ENCODE results near the gene LCN6.
A peak's percentile ranks its signal among the peaks of the same experiment; 100 is the strongest.

LCN6 gene

DNA sequence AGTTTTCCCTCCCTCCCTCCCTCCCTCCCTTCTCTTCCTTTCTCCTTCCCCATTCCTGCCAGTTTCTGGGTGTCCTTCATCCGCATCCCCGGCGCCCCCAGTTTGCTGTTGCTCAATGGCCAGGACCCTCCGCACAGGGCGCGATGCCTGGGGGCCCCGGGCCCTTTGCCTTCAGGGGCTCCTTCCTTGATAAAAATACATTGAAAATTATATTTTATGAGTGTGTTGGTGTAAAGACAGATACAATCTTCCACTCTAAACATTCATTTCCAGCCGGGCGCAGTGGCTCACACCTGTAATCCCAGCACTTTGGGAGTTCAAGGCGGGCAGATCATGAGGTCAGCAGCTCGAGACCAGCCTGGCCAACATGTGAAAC is 53.5 kb downstream of the LCN6 start:
- Histone ChIP-seq H3K36me3 (ENCODE audit: control insufficient read depth in 1 of 2, insufficient read depth in 2 of 2, low read length in 2 of 2) (no peaks in the 10 kb centered on the region), H3K27ac (ENCODE audit: low read depth, low read length) (peak overlapping the region; percentile 20), H3K9ac (ENCODE audit: low read depth in 1 of 2, low read length in 2 of 2) (no peak overlapping the region), H3K4me3 (ENCODE audit: low read depth in 1 of 2, low read length in 2 of 2) (no peak overlapping the region), H3K9me3 (ENCODE audit: control insufficient read depth in 1 of 2, low read length in 2 of 2) (no peaks in the 10 kb centered on the region), H3K4me1 (ENCODE audit: control insufficient read depth in 1 of 2, insufficient read depth in 2 of 2, low read length in 2 of 2) (peaks cover 39 to 52% of the 10 kb centered on the region in 2 donors), H3K27me3 (ENCODE audit: control insufficient read depth in 1 of 2, insufficient read depth in 2 of 2, low read length in 2 of 2) (no peaks in the 10 kb centered on the region)

DNA sequence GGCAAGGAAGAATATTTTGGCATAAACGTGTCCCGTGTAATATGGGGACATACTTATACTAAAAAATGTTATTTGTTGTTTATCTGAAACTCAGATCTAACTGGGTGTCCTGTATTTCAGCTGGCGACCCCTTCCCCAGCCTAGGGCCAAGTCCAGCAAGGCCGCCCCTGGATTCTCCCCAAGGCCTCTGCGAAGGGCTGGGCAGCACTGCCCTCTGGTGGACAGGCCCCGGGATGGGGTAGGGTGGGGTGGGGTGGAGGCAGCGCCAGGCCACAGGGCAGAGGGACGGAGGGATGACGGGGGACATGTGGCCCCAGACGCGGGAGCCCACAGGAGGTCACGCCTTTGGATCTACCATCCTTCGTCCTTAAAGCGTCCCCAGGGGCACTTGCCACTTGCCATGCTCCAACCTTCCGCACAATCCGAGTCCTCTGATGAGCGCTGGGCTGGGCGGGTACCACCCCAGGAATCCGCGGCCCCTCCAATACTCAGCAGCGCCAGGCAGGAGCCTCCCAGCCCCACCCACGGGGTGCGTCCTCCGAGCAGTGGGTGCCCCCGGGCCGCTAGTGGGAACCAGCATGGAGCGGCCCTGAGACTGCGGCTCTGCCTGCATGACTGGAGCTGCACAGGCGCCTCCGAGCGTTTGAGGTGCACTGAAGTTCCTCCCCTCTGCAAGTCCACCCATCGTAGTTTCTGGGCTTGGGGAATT is 54.0 kb downstream of the LCN6 start:
- peaks cover 40 to 54% of the 10 kb centered on the region in 2 donors for H3K4me1 ChIP-seq (ENCODE audit: control insufficient read depth in 1 of 2, insufficient read depth in 2 of 2, low read length in 2 of 2)
- H3K9ac ChIP-seq (ENCODE audit: low read depth in 1 of 2, low read length in 2 of 2), result peak overlapping the region in 1 of 2 donors; percentile 61
- no peaks in the 10 kb centered on the region for H3K27me3 ChIP-seq (ENCODE audit: control insufficient read depth in 1 of 2, insufficient read depth in 2 of 2, low read length in 2 of 2)
- H3K9me3 ChIP-seq (ENCODE audit: control insufficient read depth in 1 of 2, low read length in 2 of 2), result no peaks in the 10 kb centered on the region
- no peaks in the 10 kb centered on the region for H3K36me3 ChIP-seq (ENCODE audit: control insufficient read depth in 1 of 2, insufficient read depth in 2 of 2, low read length in 2 of 2)
- H3K4me3 ChIP-seq (ENCODE audit: low read depth in 1 of 2, low read length in 2 of 2), result peak overlapping the region in 1 of 2 donors; percentile 29
- H3K27ac ChIP-seq (ENCODE audit: low read depth, low read length), result peak overlapping the region; percentile 66

All from duodenal mucosa (tissue), 2 donors.